Measurements from ENCODE around the gene EEF2K. TPM values are rescaled to one million over a fixed set of nuclear protein-coding genes. Genes with fewer than 3 reads are reported as not detected.

Gene EEF2K
- total and polyA plus RNA-seq, 2 of the 13 experiments (the other 11 are each of a cell fraction or from before 2014, with no cell fraction given): 22.0 to 23.8 TPM

GRCh38 chr16:22188595-22189442 lies 17.3 kb upstream of the EEF2K start (continued):
- no peak for TF ChIP-seq CSRNP1 (CRISPR knock-in tag; IDR thresholded peaks at IDR 0.05)
- no peak for TF ChIP-seq SETDB1 (CRISPR knock-in tag; IDR thresholded peaks at IDR 0.05; ENCODE audit: borderline replicate concordance)
- no peak; the same call in 1 of the 2 replicates for TF ChIP-seq SRF (IDR thresholded peaks at IDR 0.05; ENCODE audit: low read depth, low read length)
- no peak; the same call in 1 of the 2 replicates for TF ChIP-seq ZNF546 (CRISPR knock-in tag; conservative IDR thresholded peaks at IDR 0.05)
- no peak for TF ChIP-seq ZFP62 (CRISPR knock-in tag; IDR thresholded peaks at IDR 0.05)
- peak; percentile 65 for TF ChIP-seq SP4 (CRISPR knock-in tag; IDR thresholded peaks at IDR 0.05)
- no peak for TF ChIP-seq TOE1 (CRISPR knock-in tag; IDR thresholded peaks at IDR 0.05)
- TF ChIP-seq PTBP1 (IDR thresholded peaks at IDR 0.05; ENCODE audit: low read depth, low read length, poor library complexity, severe bottlenecking): no peak
- no peak for TF ChIP-seq TCF12 (IDR thresholded peaks at IDR 0.05)
- no peak for TF ChIP-seq TCF12 (CRISPR knock-in tag; IDR thresholded peaks at IDR 0.05)
- peak; percentile 35; the same call in 1 of the 2 replicates for TF ChIP-seq ZBTB3 (CRISPR knock-in tag; IDR thresholded peaks at IDR 0.05; ENCODE audit: borderline replicate concordance, low read depth)
- peak; percentile 73 for TF ChIP-seq GATAD2A (CRISPR knock-in tag; IDR thresholded peaks at IDR 0.05)
- no peak for TF ChIP-seq ARHGAP35 (CRISPR knock-in tag; IDR thresholded peaks at IDR 0.05; ENCODE audit: borderline replicate concordance)
- TF ChIP-seq KLF6 (CRISPR knock-in tag; IDR thresholded peaks at IDR 0.05): no peak
- TF ChIP-seq ZSCAN29 (CRISPR knock-in tag; conservative IDR thresholded peaks at IDR 0.05): no peak; the same call in 1 of the 2 replicates
- TF ChIP-seq AFF4 (CRISPR knock-in tag; IDR thresholded peaks at IDR 0.05): 0 out of 2 replicates have a peak, but pooled peaks have one; percentile 48
- TF ChIP-seq THAP11 (CRISPR knock-in tag; IDR thresholded peaks at IDR 0.05): peak; percentile 64
- peak; percentile 70; the same call in 1 of the 2 replicates for TF ChIP-seq SPEN (CRISPR knock-in tag; IDR thresholded peaks at IDR 0.05; ENCODE audit: low read depth)
- TF ChIP-seq FOXP1 (IDR thresholded peaks at IDR 0.05): no peak
- TF ChIP-seq FOXP1 (CRISPR knock-in tag; IDR thresholded peaks at IDR 0.05): no peak
- 0 out of 2 replicates have a peak, but pooled peaks have one; percentile 68 for TF ChIP-seq ZNF704 (CRISPR knock-in tag; IDR thresholded peaks at IDR 0.05; ENCODE audit: borderline replicate concordance)
- no peak for TF ChIP-seq ATF3 (CRISPR knock-in tag; IDR thresholded peaks at IDR 0.05)

Measured in HepG2 (cell line).